ENCODE results near the gene NT5C2.
"Not testable (repeated sequence)": the region's sequence is repeated elsewhere in the genome, so short reads cannot be mapped to it uniquely, and the experiment has no call there.

Gene NT5C2

DNA sequence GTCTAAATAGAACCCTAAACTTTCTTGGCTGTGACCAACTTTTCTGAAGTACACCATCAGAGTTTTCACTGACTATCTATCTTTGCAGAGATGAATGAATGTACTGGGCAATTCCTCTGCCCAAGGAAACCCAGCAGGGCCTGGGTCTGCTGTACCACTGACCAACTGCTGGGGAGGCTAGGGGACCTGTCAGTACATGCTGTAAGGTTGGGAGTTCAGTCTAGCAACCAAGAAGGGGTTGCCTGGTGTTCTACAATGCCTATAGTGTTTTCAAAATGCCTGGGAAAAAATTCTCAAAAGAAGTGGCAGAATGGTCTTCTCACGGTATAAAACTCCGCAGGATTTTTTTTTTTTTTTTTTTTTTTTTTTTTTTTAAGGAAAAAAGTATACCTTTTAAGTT lies 106.3 kb downstream of the NT5C2 start:
- no peak for DNase-seq (ENCODE audit: low read depth in 2 of 2)

DNA sequence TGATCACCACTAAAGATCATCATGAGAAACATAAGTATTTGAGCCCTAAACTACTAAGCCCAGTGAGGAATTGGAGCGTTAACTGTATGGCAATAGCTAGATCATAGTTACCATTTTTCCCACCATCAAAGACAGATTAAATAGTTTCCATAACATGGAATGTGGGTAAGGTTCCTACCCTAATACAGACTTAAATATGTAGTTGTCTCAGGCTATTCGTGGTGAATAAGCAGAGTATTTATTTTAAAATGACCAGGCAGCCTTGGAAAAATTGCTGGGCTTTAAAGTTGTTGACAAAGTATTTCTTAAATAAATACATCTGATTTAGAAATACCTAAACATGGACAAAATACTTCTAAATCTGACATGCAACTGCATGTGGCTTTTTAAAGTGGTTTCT lies 106.8 kb downstream of the NT5C2 start:
- no peak for DNase-seq (ENCODE audit: low read depth in 2 of 2)

DNA sequence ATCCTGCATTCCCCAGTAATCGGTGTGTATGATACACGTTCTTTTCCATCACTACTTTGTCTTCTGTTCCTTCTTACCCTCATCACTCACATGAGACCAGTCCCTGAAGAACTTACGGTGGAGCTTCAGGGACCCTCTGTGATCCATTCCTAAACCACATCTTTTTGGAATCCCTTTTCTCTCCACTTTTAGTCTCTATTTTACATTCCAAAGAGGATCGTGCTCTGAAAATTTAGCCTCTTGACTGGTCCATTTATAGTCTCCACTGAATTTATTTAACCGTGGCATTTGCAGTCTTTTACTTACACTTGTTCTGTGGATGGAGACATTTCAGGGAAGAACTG lies 109.1 kb downstream of the NT5C2 start:
- no peak for DNase-seq (ENCODE audit: low read depth in 2 of 2)

DNA sequence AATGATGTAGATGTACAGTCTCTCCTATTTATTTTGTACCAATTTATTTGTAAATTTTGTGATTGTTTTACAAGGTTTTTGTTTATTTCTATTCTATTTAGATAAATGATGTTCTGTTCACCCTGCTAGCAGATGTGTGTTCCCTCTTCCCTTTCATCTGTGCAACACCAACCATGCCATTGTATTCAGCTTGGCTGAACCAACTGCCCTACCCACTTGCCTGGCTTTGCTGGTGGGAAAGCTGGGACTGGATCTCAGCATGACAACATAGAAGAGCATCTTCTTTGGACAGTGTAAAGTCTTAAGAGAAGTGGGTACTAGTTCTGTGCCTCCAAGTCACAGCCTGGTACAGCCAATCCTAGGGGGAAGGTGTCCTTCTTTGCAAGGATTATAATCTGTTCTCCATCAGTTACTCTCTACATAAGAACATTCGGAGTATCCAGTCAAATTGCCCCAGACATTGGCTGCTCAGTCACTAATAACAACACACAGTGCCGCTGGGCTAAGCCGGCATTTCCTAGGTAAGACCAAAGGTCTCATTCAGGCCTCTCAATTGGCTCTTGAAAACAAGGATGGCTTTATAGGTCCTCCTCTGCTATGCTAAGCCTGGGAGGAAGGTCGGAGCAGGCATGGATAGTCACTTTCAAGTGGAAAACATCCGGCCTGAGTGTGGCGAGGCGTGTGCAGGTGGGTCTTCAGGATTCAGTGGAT lies 109.7 kb downstream of the NT5C2 start:
- no peak for DNase-seq (ENCODE audit: low read depth in 2 of 2)

DNA sequence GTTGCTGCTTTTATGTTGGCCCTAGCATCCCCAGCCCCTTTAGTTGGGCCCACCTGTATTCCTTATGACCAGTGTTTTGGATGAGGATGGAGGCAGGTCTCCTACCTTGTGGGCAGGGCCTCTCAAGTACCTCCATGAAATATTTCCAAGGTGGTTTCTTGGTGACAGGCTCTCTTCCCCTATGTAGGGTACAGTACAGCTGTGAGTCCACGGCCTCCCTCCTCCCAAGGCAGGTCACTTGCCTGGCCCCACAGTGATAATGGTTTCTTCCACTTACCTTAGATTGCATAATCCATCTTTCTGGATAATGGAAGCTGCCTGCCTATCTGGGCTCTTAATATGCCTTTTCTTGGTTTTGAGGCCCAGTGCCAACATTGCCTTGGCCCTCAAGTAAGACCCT lies 110.4 kb downstream of the NT5C2 start:
- no peak for DNase-seq (ENCODE audit: low read depth in 2 of 2)

DNA sequence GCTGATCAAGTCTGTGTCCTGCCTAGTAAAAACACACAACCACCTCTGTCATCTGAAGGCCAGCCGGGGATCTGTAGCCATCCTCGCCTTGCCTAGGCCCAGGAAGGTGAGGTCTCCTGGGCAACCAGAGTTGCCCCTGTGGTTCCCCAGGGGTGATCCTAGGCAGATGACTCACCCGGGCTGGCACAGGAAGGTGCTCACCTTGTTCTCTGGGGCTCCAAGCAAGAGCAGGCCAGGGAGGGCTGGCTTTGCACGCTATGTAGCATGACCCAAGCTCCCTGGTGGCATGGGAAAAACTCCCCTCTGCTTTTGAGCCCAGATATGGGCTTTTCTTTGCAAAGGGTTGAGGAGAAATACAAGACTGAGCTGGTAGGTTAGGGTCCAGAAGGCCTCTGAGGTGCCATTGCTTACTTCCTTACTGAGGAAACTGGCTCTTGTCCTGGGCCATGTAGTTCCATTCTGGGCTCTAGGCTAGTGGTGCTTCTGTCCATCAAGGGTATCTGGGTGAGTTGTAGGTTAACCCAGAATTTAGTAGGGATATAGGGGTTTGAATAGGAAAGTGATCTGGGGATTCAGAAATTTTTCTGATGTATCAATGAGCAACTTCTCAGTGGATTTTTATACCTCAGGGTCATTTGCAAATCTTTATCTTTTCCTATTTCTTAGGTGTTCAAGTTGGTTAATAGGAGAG lies 112.0 kb downstream of the NT5C2 start:
- no peak for DNase-seq (ENCODE audit: low read depth in 2 of 2)

DNA sequence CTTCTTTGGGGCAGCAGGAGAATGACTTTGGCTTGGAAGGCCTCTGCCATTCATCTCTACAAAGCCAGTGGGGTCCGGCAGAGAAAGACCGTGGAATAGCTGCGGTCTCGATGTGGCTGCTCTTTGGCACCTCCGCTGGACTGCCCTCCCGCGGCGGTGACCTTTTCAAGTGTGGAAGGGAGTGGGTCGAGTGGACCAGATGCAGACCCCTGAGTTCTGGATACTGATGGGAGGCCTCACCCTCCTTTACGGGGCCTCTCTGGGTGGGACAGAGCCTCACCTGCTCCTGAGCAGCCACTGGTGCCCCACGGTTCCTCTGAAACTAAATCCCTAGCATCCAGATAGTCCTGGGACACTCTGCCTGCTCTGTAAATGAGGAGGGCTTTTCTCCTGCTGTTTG lies 113.1 kb downstream of the NT5C2 start:
- no peak for DNase-seq (ENCODE audit: low read depth in 2 of 2)

DNA sequence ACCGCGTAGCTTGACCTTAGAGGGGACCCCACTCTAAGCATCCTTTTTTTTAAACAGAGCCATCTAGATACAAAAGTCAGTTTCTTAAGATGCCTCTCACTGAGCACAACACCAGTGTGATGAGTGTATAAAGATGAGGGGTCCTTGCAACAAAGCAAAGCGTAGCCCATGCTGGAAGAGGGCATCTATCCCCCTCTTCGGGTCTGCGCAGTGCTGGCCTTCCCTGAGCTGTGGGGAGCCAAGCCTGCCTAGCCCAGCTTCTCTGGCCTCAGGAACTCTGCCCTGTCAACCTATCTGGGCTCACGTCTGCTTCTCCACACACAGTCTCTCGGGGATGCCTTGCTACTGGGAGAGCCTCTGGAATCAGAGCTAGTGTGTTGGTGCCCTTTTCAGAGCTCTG lies 114.0 kb downstream of the NT5C2 start:
- no peak for DNase-seq (ENCODE audit: low read depth in 2 of 2)

DNA sequence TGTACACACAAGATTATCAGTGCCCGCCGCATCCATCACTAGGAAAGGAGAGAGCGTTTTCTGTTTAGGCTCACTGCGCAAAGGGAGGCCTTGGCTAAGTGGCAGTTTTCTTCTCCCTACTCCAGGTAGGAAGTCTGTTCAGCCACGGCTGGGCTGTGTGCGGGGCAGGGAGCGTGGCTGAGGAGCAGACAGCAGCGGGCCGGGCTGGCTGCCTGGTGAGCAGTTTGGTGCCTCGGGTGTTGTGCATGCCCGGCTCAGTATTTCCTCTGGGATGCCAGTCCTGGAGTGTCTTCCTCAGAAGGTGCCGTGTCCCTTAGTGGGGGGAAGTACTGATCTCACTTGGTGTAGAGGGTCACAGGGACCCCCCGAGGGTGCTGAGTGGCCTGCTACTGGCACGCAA lies 114.4 kb downstream of the NT5C2 start:
- DNase-seq (ENCODE audit: low read depth in 2 of 2): no peak

DNA sequence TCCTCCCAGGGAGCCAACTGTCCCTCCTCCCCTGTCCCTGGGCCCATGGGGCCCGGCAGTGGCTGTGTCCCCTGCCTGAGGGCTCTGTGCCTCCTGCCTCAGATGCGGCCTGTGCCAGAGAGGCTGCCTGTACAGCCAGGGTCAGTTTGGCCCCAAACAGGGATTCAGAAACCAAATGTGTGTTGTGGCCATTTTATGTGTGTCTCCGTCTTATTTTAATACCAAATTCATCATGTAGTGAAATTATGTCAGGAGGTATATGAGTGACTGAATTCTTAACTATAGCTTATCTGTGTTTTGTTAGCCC lies 114.8 kb downstream of the NT5C2 start:
- no peak for DNase-seq (ENCODE audit: low read depth in 2 of 2)

DNA sequence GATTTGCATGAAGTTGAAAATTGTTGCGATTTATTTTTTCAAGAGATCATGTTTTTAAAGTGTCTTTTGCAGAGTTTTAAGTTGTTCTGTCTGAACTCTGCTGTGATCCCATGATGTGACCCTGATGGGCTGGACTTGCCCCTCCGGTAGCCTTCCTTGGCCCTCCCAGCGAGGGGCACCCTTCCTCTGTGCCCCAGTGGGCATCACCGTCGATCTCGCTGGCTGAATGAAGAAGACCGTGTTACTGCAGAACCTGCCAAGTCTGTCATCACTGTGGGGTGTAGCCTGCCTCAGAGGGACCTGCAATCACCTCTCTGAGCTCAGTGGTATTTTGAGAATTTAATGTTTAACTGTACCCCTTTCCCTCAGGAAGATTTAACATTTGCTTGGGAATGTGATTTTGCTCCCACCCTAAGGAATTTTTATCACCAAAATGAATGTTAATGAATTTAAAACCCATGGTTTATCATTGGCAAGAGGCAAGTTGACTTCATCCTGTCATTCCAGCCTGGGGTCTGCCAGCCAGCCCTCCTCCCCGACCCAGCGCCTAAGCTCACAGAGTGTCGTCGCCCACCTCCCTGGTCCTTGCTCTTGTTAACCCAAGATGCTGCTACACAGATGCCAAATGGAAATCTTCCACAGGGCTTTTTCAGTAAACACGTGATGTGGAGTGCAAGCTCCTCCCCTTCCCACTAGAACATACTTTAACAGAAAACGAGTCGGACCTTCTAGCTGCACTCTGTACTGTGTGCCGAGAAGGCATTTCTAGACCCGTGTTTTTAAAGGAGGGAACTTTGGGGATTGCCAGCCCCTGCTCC lies 115.4 kb downstream of the NT5C2 start:
- DNase-seq (ENCODE audit: low read depth in 2 of 2): no peak

DNA sequence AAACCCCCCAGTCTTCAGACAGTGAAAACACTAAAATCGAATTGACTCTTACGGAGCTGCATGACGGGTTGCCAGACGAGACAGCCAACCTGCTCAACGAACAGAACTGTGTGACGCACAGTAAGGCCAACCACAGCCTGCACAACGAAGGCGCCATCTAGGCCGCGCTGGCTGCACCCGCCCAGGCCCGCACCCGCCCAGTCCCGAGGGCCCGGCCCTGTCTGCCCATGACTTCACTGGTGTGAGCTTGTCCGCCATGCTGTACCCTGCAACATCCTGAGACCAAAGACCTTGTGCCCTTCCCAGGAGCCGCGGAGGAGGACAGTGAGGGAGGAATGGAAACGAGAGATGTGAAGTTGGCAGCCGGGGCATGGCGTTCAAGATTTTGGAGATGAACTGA lies 116.1 kb downstream of the NT5C2 start:
- no peak for DNase-seq (ENCODE audit: low read depth in 2 of 2)

DNA sequence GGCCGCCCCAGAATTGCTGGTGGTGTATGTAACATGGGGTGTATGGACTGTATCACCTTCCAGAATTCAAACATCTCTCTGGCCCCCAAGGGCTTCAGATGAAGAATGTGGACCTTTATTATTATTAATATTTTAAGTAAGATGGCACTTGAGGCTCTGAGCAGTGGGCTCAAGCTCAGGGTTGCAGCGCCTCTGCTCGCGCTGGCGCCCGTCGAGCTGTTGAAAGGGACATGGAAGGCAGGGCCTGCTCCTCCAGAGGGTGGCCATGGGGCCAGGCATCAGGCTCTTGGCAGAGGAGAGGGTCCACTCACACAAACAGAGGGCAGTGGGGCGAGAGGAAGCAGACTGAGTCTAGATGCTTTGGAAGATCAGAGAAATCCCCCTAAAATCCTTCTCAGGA lies 120.2 kb downstream of the NT5C2 start:
- DNase-seq (ENCODE audit: low read depth in 2 of 2): no peak

DNA sequence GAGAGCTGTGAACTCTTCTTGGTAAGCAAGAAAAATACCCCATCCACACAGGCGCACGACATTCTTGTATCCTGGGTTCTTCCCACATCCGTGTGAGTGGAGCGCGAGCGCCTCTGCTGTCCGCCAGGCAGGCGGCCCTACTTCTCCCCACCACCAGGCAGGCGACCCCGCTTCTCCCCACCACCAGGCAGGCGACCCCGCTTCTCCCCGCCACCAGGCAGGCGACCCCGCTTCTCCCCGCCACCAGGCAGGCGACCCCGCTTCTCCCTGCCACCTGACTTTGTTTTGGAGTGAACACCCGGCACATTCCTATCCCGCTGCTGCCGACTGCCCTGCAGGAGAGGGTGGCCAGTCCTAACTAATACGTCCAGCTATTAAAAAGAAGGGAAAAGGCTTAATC lies 120.8 kb downstream of the NT5C2 start:
- DNase-seq (ENCODE audit: low read depth in 2 of 2): no peak

DNA sequence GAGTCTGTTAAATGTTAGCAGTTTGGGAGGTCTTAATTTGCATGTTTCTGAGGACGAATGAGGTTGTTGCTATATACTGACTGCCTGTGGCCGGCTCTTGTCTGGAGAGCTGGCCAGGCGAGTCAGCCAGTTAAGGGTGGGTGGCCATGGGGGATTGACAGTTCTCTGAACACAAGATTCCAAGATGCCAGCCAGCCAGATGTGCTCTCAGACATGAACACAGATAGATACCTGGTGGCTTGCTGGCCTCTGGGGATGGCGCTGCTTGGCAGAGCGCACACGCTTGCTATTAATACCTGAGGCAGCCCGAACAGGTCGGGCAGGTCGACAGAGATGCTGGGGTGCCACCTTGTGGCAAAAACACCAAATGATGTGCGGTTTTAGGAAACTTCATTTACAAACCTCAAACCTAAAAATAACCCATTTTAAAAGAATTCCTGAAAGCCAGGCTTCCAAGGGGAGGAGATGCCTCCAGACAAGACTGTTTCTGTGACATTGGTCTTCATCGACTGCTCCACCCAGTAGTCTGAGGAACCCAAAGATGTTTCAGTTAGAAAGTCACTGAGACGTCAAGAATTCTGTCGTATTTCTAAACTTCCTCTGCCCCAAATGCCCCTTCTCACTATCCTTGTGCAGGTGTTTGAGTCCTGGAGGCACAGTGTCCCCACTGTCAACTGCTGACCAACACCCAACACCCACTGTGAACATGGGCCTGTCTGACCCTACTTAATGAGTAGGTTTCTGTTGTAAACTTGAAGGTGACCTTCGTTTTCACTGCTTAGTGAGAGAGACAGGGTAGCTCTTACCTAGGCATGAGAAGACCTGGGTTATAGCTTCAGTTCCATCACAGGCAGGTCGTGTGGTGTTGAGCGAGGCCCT lies 123.4 kb downstream of the NT5C2 start:
- peak; percentile 58 for DNase-seq (ENCODE audit: low read depth in 2 of 2)

DNA sequence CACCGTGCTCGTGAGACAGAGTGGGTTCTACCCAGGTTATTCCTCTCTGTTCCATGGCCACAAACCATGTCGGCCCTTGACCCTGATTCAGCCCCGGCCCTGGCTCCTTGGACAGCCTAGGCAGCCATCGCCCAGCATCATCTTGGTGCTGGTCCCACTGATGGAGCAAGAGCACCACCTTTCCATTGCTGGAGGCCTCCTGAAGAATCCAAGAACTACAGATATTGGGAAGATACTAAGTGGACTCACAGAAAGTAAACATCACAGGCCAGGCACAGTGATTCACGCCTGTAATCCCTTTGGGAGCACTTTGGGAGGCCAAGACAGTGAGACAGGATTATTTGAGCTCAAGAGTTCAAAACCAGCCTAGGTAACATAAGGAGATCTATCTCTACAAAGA lies 125.1 kb downstream of the NT5C2 start:
- no peak for DNase-seq (ENCODE audit: low read depth in 2 of 2)

DNA sequence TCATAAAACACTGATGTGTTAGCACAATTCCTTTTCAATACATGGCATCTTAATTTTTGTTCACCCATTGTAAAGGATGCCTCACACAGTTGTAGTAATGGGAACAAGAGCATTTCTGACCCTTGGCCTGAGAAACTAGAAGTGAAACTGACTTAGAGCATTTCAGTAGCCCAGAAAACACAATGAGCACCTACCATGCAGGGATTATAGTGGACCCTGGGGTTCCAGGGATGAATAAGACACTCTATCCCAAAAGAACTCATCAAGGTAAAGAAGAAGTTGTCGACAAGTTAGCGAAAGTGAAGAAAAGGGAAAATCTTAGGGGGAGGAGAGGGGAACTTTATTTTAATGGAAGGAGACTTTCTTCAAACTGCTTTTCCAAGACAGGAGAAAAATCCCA lies 125.6 kb downstream of the NT5C2 start:
- DNase-seq (ENCODE audit: low read depth in 2 of 2): no peak

DNA sequence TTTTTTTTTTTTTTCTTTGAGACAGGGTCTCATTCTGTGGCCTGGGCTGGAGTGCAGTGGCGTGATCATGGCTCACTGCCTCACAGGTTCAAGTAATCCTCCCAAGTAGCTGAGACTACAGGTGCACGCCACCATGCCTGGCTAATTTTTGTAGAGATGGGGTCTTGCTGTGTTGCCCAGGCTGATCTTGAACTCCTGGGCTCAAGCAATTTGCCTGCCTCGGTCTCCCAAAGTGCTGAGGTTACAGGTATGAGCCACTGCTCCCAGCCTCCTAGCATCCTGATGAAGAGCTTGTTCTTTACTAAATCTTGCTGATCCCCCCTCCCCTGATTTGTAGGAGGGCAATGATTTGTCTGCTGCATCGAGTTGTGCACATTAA lies 126.0 kb downstream of the NT5C2 start:
- DNase-seq (ENCODE audit: low read depth in 2 of 2): not testable (repeated sequence)

DNA sequence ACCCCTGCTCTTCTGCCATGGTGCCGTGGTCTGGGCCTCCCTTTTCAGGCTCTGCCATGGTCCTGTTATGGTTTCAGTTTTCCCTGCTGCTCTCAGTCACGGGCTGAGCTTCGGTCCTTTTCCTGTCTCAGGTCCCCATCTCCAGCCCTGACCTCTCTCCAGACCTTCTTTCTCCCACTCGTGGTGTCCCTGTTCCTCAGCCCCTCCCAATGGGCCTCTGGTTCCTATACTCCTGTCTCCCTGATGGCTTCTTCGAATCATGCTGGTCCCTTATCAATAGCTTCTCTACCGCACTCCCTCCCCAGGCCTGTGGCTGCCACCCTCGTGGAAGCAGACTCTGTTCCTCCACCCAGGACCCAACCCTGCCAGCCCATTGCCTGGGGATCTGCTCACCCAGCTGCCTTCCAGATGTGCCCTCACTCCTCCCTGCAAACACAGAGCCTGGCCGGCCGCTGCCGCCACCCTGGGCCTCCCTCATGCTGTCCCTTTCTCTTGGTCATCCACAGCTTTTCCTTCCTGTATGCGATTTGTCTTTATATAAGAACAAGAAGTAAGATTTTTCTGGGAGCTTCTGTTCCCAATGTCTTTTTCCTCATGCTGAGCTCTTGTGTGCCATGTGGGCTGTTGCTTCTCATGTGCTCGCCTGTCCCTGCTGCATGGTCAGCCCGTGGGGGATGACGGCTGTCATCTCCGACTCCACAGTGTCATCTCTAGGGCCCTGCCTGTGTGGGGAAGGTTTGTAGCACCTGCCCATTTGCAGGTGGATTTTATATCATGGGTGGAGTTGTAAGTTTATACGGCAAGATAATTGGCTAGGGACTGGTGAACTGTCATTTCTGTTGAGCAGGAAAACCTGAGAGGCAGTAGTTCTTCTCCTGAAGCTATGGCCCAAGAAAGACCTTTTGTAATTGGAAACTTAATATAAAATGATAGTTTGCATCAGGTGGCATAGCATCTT lies 126.7 kb downstream of the NT5C2 start:
- DNase-seq (ENCODE audit: low read depth in 2 of 2): no peak

DNA sequence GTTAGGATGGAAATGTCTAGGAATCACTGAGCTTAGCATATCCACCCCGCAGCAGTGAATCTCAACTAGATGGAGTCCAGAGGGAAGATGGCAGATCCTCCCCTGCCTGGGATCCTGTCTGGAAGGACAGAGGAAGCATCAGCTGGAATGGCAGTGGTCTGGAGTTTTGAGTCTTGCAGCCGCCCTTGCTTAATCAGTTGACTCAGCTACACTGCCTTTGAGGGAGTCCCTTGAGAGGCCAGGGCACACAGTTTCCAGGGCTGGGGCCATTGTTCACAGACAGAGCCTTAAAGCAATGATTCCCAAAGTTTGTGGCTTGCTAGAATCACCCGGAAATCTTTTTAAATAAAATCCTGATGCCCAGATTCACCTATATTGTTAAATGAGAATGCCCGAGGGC lies 128.1 kb downstream of the NT5C2 start:
- DNase-seq (ENCODE audit: low read depth in 2 of 2): no peak

Data from stimulated activated CD4-positive, alpha-beta T cell treated with anti-CD3 and anti-CD28 coated beads, Interleukin-4, amount 100 ng/mL, for 48 hours (primary cell).